VCaP (cell line): ENCODE data around the gene ARHGAP45.
"Not testable (repeated sequence)": the region's sequence is repeated elsewhere in the genome, so short reads cannot be mapped to it uniquely, and the experiment has no call there.

Source experiments
- H3K27ac ChIP-seq: fragments of 450-650 bp; 2 replicates; pipeline ENCODE4 v1.5.1; 2017
- TF ChIP-seq, protein P1 (sequence below): fragments of 450-650 bp; conservative IDR thresholded peaks from 2 replicates; pipeline ENCODE4 v1.5.1; 2017; ENCODE audit warnings: mild to moderate bottlenecking, moderate library complexity

The ARHGAP45 gene

DNA sequence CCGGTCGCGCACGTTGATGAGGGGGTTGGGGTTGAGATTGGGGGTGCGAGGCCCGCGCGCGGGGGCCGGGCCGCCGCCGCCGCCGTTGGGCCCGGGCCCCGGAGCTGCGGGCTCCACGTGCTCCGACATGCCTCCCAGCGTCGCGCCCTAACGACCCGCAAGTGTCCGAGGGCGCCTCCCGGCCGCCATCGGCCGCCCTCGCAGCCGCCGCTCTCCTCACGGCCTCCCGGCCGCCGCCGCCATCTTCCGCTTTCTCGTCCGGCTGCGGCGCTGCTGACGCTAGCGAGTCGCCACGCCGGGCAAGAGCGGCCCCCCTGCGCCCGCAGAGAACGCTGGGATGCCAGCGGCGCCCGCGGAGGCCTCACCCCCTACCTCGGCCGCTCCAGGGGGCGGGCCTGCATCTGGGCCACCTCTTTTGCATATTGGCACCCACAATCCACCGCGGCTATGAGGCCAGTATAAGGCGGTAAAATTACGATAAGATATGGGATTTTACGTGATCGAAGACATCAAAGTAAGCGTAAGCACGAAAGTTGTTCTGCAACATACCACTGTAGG, 46.0 kb upstream of the ARHGAP45 start, which contains the start of gene TMEM259:
TMEM259 (minus strand) TSS at position 256 of the 558 bp plus-strand sequence; CDS start at position 129, 127 bp downstream.
- TF ChIP-seq, protein P1, sequence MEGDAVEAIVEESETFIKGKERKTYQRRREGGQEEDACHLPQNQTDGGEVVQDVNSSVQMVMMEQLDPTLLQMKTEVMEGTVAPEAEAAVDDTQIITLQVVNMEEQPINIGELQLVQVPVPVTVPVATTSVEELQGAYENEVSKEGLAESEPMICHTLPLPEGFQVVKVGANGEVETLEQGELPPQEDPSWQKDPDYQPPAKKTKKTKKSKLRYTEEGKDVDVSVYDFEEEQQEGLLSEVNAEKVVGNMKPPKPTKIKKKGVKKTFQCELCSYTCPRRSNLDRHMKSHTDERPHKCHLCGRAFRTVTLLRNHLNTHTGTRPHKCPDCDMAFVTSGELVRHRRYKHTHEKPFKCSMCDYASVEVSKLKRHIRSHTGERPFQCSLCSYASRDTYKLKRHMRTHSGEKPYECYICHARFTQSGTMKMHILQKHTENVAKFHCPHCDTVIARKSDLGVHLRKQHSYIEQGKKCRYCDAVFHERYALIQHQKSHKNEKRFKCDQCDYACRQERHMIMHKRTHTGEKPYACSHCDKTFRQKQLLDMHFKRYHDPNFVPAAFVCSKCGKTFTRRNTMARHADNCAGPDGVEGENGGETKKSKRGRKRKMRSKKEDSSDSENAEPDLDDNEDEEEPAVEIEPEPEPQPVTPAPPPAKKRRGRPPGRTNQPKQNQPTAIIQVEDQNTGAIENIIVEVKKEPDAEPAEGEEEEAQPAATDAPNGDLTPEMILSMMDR: no peak
- H3K27ac ChIP-seq: peak within 1 kb of the TSS; percentile 87

DNA sequence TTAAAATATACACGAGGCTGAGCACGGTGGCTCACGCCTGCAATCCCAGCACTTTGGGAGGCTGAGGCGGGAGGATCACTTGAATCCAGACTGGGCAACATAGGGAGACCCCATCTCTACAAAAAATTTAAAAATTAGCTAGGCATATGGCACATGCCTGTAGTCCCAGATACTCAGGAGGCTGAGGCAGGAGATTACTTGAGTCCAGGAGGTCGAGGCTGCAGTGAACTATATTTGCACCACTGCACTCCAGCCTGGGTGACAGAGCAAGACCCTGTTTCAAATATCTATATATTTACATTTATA, 43.1 kb upstream of the ARHGAP45 start:
- not testable (repeated sequence) for H3K27ac ChIP-seq

DNA sequence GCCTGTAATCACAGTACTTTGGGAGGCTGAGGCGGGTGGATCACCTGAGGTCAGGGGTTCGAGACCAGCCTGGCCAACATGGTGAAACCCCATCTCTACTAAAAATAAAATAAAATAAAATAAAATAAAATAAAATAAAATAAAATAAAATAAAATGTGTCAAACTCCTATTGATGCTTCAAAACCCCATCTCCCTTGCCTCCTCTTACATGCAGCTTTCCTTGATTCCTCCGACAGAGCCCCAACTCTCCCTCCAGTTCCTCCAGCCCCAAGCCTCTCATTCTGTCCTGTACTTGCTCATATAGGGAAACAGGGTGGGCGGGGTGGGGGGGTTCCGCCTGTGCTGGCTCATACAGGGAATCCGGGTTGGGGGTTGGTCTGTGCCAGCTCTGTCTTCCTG, 41.9 kb upstream of the ARHGAP45 start:
- not testable (repeated sequence) for H3K27ac ChIP-seq

DNA sequence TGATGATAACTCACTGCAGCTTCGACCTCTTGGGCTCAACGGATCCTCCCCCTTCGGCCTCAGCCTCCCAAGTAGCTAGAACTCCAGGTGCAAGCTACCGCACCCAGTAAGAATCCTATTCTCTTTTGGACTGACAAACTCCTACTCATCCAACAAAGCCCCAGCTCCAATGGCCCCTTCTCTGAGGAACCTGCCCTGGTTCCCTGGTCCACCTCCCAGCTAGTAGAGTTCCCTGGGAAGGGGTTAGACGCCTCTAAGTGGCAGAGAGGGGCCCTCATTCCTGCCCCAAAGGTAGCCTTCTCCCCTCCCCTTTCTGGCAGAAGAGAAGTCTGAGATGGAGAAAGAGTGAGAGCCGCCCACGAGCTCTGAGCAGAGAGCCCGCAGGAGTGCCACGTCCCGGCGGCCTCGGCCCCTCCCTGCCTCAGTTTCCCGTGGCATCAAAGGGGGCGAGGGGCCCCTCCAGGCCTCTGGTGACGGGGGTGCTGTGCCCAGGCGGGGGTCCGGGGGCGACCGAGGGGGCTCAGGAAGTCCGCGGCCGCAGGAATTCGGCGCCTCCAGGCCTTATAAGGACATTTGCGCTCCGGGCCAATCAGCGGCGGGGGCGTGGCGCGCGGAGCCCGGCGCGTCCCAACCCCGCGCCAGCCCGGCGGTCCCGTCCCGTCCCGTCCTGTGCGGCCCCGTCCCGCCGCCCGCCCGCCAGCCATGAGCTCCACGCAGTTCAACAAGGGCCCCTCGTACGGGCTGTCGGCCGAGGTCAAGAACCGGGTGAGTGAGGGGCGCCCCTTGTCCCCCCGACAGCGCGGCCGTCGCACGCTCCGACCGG, 40.8 kb upstream of the ARHGAP45 start, which contains the start of gene CNN2:
CNN2 (plus strand) TSS at position 649 of the 823 bp plus-strand sequence; CDS start at position 703, 54 bp downstream.
- TF ChIP-seq, protein P1: no peak
- H3K27ac ChIP-seq: peak within 1 kb of the TSS; percentile 57; the same call in 1 of the 2 replicates

DNA sequence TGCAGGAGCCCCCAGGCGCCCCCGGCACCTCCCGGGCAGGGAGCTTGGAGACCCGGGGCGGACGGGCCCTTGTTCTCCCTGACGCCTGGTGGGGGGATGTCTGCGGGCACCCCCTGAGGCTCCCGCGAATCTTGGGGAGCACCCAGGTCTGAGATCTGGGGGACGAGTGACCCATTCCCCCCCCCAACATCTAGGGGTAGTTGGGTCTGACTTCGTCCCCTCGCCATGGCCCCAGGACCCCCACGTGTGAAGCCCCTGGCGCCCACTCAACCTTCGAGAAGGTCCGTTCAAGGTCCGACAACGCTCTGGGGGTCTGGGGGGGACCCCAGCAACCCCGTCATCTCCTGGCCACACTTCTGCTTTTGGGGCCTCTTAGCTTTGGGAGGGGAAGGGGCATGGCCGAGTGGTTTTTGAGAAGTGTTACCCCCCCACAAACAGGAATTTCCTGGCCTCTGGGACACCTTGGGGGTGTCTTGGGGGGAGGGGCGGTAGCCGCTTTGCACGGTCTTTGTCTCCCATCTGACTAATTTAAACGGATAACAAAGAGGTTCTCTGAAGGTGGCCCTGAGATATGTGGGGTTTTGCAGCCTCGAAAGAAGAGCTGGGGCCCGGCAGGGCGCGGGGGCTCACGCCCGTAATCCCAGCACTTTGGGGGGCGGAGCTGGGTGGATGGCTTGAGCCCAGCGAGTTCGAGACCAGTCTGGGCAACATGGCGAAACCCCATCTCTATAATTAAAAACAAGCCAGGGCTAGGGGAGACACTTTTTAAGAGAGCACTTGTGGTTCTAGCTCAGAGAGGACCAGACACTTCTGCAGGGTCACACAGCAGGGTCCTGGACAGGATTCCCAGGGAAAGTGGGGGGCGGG, 40.0 kb upstream of the ARHGAP45 start:
- TF ChIP-seq, protein P1: no peak
- peak overlapping the region; percentile 57; the same call in 1 of the 2 replicates for H3K27ac ChIP-seq

DNA sequence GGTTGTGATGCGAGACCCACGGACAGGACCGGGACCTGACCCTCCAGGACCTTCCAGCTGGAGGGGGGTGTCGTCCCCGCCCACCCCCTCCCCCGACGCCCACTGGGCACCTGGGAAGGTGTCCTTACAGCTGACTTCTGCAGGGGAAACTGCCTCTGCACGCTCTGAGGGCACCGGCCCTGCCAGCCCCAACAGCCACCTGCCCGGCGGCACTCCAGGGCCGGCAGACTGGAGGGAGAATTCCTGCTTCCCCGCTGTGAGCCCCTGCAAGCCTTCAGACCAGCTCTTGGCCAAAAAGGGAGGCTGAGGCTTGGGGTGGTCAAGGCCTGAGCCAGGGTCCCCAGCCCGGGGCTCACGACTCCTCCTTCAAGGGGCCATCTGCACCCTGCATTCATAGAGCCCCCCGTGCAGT, 39.3 kb upstream of the ARHGAP45 start:
- TF ChIP-seq, protein P1: no peak
- H3K27ac ChIP-seq: peak overlapping the region; percentile 57; the same call in 1 of the 2 replicates

DNA sequence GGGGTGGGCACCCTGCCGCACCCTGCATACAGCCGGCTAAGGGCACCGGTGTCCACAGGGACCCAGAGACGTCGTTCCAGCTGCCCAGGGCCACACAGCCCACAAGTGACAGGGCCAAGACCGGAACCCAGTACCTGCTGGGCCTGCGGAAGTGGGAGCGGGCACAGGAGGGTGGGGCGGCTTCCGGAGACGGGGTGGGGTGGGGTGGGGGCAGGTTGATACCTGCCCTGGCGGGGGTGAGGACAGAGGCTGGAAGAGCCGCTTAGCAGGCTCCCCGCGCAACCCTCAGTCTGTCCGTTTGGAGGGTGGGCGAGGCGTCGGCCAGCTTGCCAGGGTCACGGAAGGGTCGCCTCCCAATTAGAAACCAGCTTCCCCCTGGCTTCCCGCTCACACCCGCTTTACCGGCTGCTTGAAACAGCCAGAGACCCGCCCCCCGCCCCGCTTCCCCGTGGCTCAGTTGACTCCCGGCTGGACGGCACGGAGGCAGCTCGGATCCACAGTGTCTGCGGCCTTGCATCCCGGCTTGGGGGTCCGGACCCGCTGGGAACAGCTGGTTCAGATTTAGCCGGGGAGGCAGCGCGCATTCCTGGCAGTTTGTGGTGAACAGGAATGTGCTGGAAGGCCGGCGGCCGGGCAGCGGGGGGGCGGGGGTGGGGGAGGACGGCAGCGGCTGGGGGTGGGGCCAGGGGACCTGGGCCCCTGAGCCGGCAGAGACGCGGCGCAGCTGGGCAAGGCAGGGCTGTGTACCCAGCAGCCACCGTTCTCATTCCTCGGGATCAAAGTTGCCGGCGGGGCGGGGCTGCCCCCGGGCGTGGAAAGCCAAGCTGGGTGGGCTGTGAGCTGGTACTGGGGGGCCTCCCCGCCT, 38.7 kb upstream of the ARHGAP45 start:
- TF ChIP-seq, protein P1: no peak
- H3K27ac ChIP-seq: peak overlapping the region; percentile 57; the same call in 1 of the 2 replicates
